WERI-Rb-1 (cell line): ENCODE data around the gene DCBLD2.

Experiments
- DNase-seq: peaks from one replicate; pipeline ENCODE4 v3.0.0-alpha.2; 2020
- H3K27ac ChIP-seq: fragments of 250-450 bp; sonication (Bioruptor Pico); 2 replicates; pipeline ENCODE4 v1.5.1; 2020; ENCODE audit warnings: mild to moderate bottlenecking, moderate library complexity
- H3K27me3 ChIP-seq: fragments of 250-450 bp; sonication (Bioruptor Pico); 2 replicates; pipeline ENCODE4 v1.5.1; 2021; ENCODE audit warnings: mild to moderate bottlenecking, low read depth, moderate library complexity; ENCODE audit not compliant: insufficient read depth, severe bottlenecking
- H3K36me3 ChIP-seq: fragments of 250-450 bp; sonication (Bioruptor Pico); 2 replicates; pipeline ENCODE4 v1.5.1; 2020; ENCODE audit warnings: mild to moderate bottlenecking, moderate library complexity
- H3K4me3 ChIP-seq: 2 replicates; pipeline ENCODE4 v1.5.1; 2011; ENCODE audit warnings: low read depth, mild to moderate bottlenecking, control low read depth, low read length
- H3K9me3 ChIP-seq: fragments of 250-450 bp; sonication (Bioruptor Pico); 2 replicates; pipeline ENCODE4 v1.5.1; 2021; ENCODE audit warnings: mild to moderate bottlenecking, moderate library complexity; ENCODE audit not compliant: severe bottlenecking
- TF ChIP-seq, protein P1 (sequence below): IDR thresholded peaks from 2 replicates; pipeline ENCODE4 v1.5.1; 2011; ENCODE audit warnings: low read depth, mild to moderate bottlenecking, control low read depth, inconsistent platforms, low read length

The DCBLD2 gene

DNA sequence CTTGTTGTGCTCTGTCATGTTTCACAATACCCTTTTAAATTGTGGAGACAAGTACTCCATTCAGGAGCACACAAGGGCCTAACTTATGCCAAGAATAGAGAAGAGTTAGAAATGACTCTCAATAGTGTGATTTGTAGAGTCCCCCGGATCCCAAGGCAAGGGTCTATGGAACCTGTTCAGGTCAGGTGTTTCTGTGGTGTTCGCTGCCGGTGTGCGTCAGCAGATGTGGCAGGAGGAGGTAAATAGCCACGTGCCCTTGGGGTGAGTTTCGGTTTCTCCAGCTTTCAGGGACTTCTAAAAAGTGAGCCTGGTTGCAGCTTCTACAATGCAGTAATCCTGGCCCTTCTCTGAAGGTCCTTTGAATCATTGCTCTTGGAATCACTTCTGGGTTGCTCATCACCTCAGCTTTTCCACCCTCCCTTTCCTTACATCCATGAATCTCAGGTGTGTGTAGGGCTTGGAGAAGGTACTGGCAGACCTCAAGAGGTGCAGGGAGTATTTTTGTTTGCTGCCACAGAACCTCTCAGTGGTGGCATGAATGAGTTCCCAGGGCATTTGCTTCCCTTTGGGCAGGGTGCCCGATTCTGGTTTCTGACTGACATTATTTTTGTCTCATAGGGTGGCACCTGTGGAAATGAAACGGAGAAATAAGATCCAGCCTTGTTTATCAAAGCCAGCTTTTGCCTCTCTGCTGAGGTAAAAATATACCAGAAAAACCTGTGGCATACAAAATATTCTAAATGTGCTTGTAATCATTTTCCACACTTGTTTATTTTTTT lies 131.0 kb downstream of the DCBLD2 start:
- Histone ChIP-seq H3K4me3 (no peak overlapping the region), H3K27ac (no peak overlapping the region), H3K36me3 (no peaks in the 10 kb centered on the region), H3K27me3 (no peaks in the 10 kb centered on the region), H3K9me3 (no peaks in the 10 kb centered on the region)
- TF ChIP-seq, protein P1, sequence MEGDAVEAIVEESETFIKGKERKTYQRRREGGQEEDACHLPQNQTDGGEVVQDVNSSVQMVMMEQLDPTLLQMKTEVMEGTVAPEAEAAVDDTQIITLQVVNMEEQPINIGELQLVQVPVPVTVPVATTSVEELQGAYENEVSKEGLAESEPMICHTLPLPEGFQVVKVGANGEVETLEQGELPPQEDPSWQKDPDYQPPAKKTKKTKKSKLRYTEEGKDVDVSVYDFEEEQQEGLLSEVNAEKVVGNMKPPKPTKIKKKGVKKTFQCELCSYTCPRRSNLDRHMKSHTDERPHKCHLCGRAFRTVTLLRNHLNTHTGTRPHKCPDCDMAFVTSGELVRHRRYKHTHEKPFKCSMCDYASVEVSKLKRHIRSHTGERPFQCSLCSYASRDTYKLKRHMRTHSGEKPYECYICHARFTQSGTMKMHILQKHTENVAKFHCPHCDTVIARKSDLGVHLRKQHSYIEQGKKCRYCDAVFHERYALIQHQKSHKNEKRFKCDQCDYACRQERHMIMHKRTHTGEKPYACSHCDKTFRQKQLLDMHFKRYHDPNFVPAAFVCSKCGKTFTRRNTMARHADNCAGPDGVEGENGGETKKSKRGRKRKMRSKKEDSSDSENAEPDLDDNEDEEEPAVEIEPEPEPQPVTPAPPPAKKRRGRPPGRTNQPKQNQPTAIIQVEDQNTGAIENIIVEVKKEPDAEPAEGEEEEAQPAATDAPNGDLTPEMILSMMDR: no peak
- DNase-seq: no peak

DNA sequence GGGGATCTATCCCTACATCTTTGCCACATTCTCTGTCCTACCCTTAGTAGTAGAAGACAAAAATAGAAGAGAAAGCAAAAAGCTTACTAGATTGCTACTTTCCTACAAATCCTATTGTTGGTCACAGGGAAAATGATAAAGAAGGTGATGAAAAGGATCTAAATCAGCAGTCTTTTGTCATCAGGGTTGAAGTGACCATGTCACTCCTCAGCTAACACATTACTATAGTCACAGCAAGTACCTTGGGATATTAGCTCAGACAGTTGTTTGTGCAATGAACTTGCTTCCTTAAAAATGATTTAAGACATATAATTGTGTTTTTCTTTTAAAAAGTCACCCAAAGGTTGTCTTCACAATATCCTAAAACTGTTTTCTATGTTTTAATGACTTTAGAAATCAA lies 132.0 kb downstream of the DCBLD2 start:
- Histone ChIP-seq H3K27me3 (no peaks in the 10 kb centered on the region), H3K9me3 (no peaks in the 10 kb centered on the region), H3K4me3 (no peak overlapping the region), H3K36me3 (no peaks in the 10 kb centered on the region), H3K27ac (no peak overlapping the region)
- TF ChIP-seq, protein P1: no peak
- no peak for DNase-seq

DNA sequence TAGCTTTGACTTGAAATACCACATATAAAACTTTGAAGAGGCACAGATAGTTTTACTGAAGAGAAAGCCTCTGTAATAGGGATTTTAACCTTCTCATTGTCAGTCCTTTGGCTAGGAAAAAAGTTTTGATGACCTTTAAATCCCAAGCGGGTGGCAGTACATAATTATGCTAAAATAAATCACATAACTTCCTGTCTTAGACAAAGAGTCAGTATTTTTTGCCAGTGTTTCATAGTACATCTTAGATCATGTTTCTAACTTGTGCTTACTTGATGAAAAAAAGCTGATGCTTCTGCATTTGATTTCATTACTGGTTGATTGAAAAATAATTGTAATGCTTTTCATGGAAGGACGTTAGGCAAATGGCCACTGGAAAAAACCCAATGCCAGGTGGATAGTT lies 132.5 kb downstream of the DCBLD2 start:
- TF ChIP-seq, protein P1: no peak
- DNase-seq: no peak
- H3K27ac ChIP-seq: no peak overlapping the region
- H3K9me3 ChIP-seq: no peaks in the 10 kb centered on the region
- no peaks in the 10 kb centered on the region for H3K27me3 ChIP-seq
- H3K36me3 ChIP-seq: no peaks in the 10 kb centered on the region
- H3K4me3 ChIP-seq: no peak overlapping the region

DNA sequence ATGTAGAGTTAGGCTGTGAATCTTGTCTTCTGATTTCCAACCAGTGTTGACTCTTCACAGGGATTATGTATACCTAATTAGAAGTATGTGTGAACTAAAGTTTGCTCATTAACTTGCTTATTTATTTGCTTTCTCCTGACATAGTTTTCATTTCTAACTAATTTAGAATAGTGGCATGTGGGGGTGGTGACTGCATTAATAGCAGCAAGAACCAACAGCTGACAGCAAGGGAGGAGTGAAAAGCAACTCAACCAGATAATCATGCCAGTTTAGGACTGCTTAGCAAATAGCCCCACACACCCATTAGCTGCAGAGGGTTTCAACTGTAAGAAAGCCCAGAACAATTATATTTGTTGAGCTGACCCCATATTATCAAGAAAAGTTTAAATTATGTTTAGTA lies 134.6 kb downstream of the DCBLD2 start:
- H3K27ac ChIP-seq: no peak overlapping the region

DNA sequence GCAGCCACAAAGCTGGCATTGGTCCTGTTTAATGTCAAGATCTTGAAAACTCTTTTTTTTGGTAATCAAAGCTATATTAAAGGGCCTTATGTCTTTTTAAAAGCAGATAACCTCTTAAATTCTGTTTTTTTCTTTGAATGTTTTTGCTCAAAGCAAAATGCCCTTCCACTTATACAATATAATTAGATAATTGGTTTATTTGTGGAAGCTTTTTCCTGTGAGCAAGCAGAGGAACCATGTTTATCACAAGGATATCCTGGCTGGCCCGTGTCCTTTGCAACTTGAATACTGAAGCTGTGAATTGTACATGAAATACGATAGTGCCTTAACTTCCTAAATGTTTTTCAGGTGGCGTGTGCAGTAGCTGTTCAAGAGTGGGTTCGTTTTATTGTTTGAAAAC lies 135.8 kb downstream of the DCBLD2 start:
- Histone ChIP-seq H3K4me3 (no peak overlapping the region), H3K9me3 (no peaks in the 10 kb centered on the region), H3K36me3 (no peaks in the 10 kb centered on the region), H3K27me3 (no peaks in the 10 kb centered on the region), H3K27ac (no peak overlapping the region)
- TF ChIP-seq, protein P1: no peak
- no peak for DNase-seq

More for the DNA sequence above, 134.6 kb downstream of the DCBLD2 start:
- DNase-seq: no peak
- no peak overlapping the region for H3K4me3 ChIP-seq
- TF ChIP-seq, protein P1: no peak
- no peaks in the 10 kb centered on the region for H3K27me3 ChIP-seq
- H3K9me3 ChIP-seq: no peaks in the 10 kb centered on the region
- no peaks in the 10 kb centered on the region for H3K36me3 ChIP-seq

DNA sequence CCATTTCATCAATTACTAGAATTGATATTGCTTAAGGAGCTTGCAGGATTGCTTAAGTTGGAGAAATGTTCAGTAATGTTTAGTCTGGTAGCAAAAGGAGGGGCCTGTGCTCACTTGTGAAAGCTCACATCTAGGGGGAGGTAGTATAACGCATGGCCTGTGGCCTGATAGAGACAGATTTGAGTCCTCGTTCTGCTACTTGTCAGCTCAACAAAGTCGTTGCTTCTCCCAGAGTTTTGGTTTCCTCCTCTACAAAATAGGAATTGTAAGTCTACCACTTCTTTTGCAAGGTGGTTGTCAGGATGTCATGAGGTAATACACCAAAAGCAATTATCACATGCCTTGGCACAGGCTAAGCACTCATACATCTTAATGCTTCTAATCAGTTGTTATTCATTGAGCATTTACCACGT lies 137.0 kb downstream of the DCBLD2 start:
- H3K36me3 ChIP-seq: no peaks in the 10 kb centered on the region
- no peak overlapping the region for H3K4me3 ChIP-seq
- DNase-seq: no peak
- no peaks in the 10 kb centered on the region for H3K9me3 ChIP-seq
- TF ChIP-seq, protein P1: no peak
- no peak overlapping the region for H3K27ac ChIP-seq
- no peaks in the 10 kb centered on the region for H3K27me3 ChIP-seq
